WTC11 (cell line): ENCODE data around the gene C20orf141. TPM values are rescaled to one million over a fixed set of nuclear protein-coding genes. Genes with fewer than 3 reads are reported as not detected.

Source experiments
- ATAC-seq: fragments of 200-7000 bp; cut with Tn5 transposase; 2 replicates; pipeline ENCODE4 v1.10.0; 2021; ENCODE audit warnings: mild to moderate bottlenecking, moderate library complexity
- CTCF ChIA-PET: fragments of 300-600 bp; sonication (Branson Sonifier 250); formaldehyde crosslinking; loops from one replicate; lab custom pipeline; 2021; ENCODE audit warnings: antibody characterized with exemption; lab: Charles Lee
- POLR2A ChIA-PET: fragments of 350-600 bp; sonication (Branson Sonifier 250); formaldehyde crosslinking; loops from one replicate; lab custom pipeline; 2021; ENCODE audit warnings: antibody characterized with exemption; lab: Charles Lee
- DNase-seq: peaks from one replicate; pipeline ENCODE4 v3.0.0; 2021; ENCODE audit warnings: low spot score
- H3K27ac Mint-ChIP-seq: 2 replicates; pipeline ENCODE4 v1.8.0; 2021; ENCODE audit warnings: mixed read lengths
- H3K27me3 Mint-ChIP-seq: 2 replicates; pipeline ENCODE4 v1.8.0; 2021; ENCODE audit warnings: low read depth, mild to moderate bottlenecking, moderate library complexity, mixed read lengths
- H3K36me3 Mint-ChIP-seq: 2 replicates; pipeline ENCODE4 v1.8.0; 2021; ENCODE audit warnings: mixed read lengths
- H3K4me1 Mint-ChIP-seq: 2 replicates; pipeline ENCODE4 v1.8.0; 2022; ENCODE audit warnings: mixed read lengths
- H3K4me3 Mint-ChIP-seq: 2 replicates; pipeline ENCODE4 v1.8.0; 2021; ENCODE audit warnings: mild to moderate bottlenecking, moderate library complexity, mixed read lengths
- H3K9me3 Mint-ChIP-seq: 2 replicates; pipeline ENCODE4 v1.8.0; 2021; ENCODE audit warnings: mixed read lengths
- E2F5 ChIP-seq: sonication (generic); formaldehyde crosslinking; IDR thresholded peaks from 2 replicates; pipeline ENCODE4 v1.8.1; 2022; ENCODE audit warnings: mild to moderate bottlenecking, moderate library complexity, missing genetic modification reagents
- EMX1 ChIP-seq: fragments of 250-450 bp; sonication (Bioruptor Pico); IDR thresholded peaks from 2 replicates; pipeline ENCODE4 v1.8.0; 2021; ENCODE audit warnings: mild to moderate bottlenecking
- FOXJ3 ChIP-seq: sonication (generic); formaldehyde crosslinking; IDR thresholded peaks from 2 replicates; pipeline ENCODE4 v1.9.0; 2021; ENCODE audit warnings: missing genetic modification reagents, mild to moderate bottlenecking, borderline replicate concordance
- FOXP1 ChIP-seq: sonication (generic); formaldehyde crosslinking; IDR thresholded peaks from 2 replicates; pipeline ENCODE4 v1.8.0; 2022; ENCODE audit warnings: missing genetic modification reagents, mild to moderate bottlenecking, moderate library complexity, borderline replicate concordance
- GRHL2 ChIP-seq: fragments of 250-450 bp; sonication (Bioruptor Pico); IDR thresholded peaks from 2 replicates; pipeline ENCODE4 v1.8.0; 2022; ENCODE audit warnings: mild to moderate bottlenecking, moderate library complexity; ENCODE audit not compliant: insufficient replicate concordance, severe bottlenecking
- IRF2 ChIP-seq: sonication (generic); formaldehyde crosslinking; IDR thresholded peaks from 2 replicates; pipeline ENCODE4 v1.8.0; 2022; ENCODE audit warnings: low read depth, missing genetic modification reagents, borderline replicate concordance
- JUN ChIP-seq: sonication (generic); formaldehyde crosslinking; IDR thresholded peaks from 2 replicates; pipeline ENCODE4 v1.8.0; 2023; ENCODE audit warnings: mild to moderate bottlenecking, missing genetic modification reagents
- KAT7 ChIP-seq: sonication (generic); formaldehyde crosslinking; IDR thresholded peaks from 2 replicates; pipeline ENCODE4 v1.8.1; 2023; ENCODE audit warnings: missing genetic modification reagents, mild to moderate bottlenecking, borderline replicate concordance
- MLX ChIP-seq: sonication (generic); formaldehyde crosslinking; IDR thresholded peaks from 2 replicates; pipeline ENCODE4 v1.8.1; 2023; ENCODE audit warnings: mild to moderate bottlenecking, missing genetic modification reagents, moderate library complexity
- NFATC4 ChIP-seq: fragments of 250-450 bp; sonication (Bioruptor Pico); IDR thresholded peaks from 2 replicates; pipeline ENCODE4 v1.9.0; 2021; ENCODE audit warnings: mild to moderate bottlenecking
- NFYB ChIP-seq: sonication (generic); formaldehyde crosslinking; conservative IDR thresholded peaks from 2 replicates; pipeline ENCODE4 v1.8.0; 2022; ENCODE audit warnings: low read depth, missing genetic modification reagents
- PREB ChIP-seq: sonication (generic); formaldehyde crosslinking; IDR thresholded peaks from 2 replicates; pipeline ENCODE4 v1.8.1; 2022; ENCODE audit warnings: mild to moderate bottlenecking, missing genetic modification reagents, moderate library complexity, borderline replicate concordance
- SOX15 ChIP-seq: fragments of 250-450 bp; sonication (Bioruptor Pico); IDR thresholded peaks from 2 replicates; pipeline ENCODE4 v1.9.0; 2021; ENCODE audit warnings: mild to moderate bottlenecking
- TCF7 ChIP-seq: sonication (generic); formaldehyde crosslinking; IDR thresholded peaks from 2 replicates; pipeline ENCODE4 v1.8.0; 2022; ENCODE audit warnings: mild to moderate bottlenecking, low read depth, missing genetic modification reagents, moderate library complexity
- TEAD1 ChIP-seq: sonication (generic); formaldehyde crosslinking; IDR thresholded peaks from 2 replicates; pipeline ENCODE4 v1.8.0; 2022; ENCODE audit warnings: mild to moderate bottlenecking, missing genetic modification reagents
- ZBTB21 ChIP-seq: sonication (generic); formaldehyde crosslinking; IDR thresholded peaks from 2 replicates; pipeline ENCODE4 v1.8.1; 2023; ENCODE audit warnings: mild to moderate bottlenecking, missing genetic modification reagents, borderline replicate concordance
- ZNF121 ChIP-seq: sonication (generic); formaldehyde crosslinking; IDR thresholded peaks from 2 replicates; pipeline ENCODE4 v1.8.0; 2023; ENCODE audit warnings: missing genetic modification reagents
- ZNF219 ChIP-seq: sonication (generic); formaldehyde crosslinking; IDR thresholded peaks from 2 replicates; pipeline ENCODE4 v1.8.0; 2023; ENCODE audit warnings: missing genetic modification reagents, mild to moderate bottlenecking, borderline replicate concordance
- ZNF263 ChIP-seq: sonication (generic); formaldehyde crosslinking; IDR thresholded peaks from 2 replicates; pipeline ENCODE4 v1.8.1; 2022; ENCODE audit warnings: low read depth, mild to moderate bottlenecking, moderate library complexity, missing genetic modification reagents
- total RNA-seq: library from RNA; stranded (reverse); gene quantifications from 3 replicates; pipeline ENCODE4 v1.2.3, GENCODE V29; 2021
- TF ChIP-seq, protein P1 (sequence below): sonication (generic); formaldehyde crosslinking; IDR thresholded peaks from 2 replicates; pipeline ENCODE4 v1.8.1; 2022; ENCODE audit warnings: missing genetic modification reagents, borderline replicate concordance
- TF ChIP-seq, protein P2 (sequence below): sonication (generic); formaldehyde crosslinking; IDR thresholded peaks from 2 replicates; pipeline ENCODE4 v1.8.1; 2023; ENCODE audit warnings: mild to moderate bottlenecking, missing genetic modification reagents, moderate library complexity
- TF ChIP-seq, protein P3 (sequence below): fragments of 250-450 bp; sonication (Bioruptor Pico); IDR thresholded peaks from 2 replicates; pipeline ENCODE4 v1.9.0; 2021; ENCODE audit warnings: moderate library complexity, mild to moderate bottlenecking, inconsistent platforms, borderline replicate concordance
- TF ChIP-seq, protein P4 (sequence below): sonication (generic); formaldehyde crosslinking; IDR thresholded peaks from 2 replicates; pipeline ENCODE4 v1.8.0; 2022; ENCODE audit warnings: mild to moderate bottlenecking, missing genetic modification reagents
- TF ChIP-seq, protein P5 (sequence below): fragments of 200-600 bp; IDR thresholded peaks from 2 replicates; pipeline ENCODE4 v1.8.0; 2022; ENCODE audit warnings: antibody characterized with exemption

The C20orf141 gene
- total RNA-seq, 1 experiment from 2014 or later: not detected

- TF ChIP-seq ZNF263 (CRISPR knock-in tag) (no peak), TCF7 (CRISPR knock-in tag) (no peak), NFYB (CRISPR knock-in tag) (no peak), ZNF121 (CRISPR knock-in tag) (no peak), FOXP1 (CRISPR knock-in tag) (no peak), EMX1 (no peak), KAT7 (CRISPR knock-in tag) (no peak), ZBTB21 (CRISPR knock-in tag) (no peak), PREB (CRISPR knock-in tag) (no peak), GRHL2 (CRISPR knock-in tag) (no peak), SOX15 (no peak), IRF2 (CRISPR knock-in tag) (no peak), NFATC4 (CRISPR knock-in tag) (no peak), TEAD1 (CRISPR knock-in tag) (no peak), JUN (CRISPR knock-in tag) (no peak), FOXJ3 (CRISPR knock-in tag) (no peak), E2F5 (CRISPR knock-in tag) (no peak)
- TF ChIP-seq, protein P1, sequence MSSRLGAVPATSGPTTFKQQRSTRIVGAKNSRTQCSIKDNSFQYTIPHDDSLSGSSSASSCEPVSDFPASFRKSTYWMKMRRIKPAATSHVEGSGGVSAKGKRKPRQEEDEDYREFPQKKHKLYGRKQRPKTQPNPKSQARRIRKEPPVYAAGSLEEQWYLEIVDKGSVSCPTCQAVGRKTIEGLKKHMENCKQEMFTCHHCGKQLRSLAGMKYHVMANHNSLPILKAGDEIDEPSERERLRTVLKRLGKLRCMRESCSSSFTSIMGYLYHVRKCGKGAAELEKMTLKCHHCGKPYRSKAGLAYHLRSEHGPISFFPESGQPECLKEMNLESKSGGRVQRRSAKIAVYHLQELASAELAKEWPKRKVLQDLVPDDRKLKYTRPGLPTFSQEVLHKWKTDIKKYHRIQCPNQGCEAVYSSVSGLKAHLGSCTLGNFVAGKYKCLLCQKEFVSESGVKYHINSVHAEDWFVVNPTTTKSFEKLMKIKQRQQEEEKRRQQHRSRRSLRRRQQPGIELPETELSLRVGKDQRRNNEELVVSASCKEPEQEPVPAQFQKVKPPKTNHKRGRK (CRISPR knock-in tag): no peak
- TF ChIP-seq, protein P2, sequence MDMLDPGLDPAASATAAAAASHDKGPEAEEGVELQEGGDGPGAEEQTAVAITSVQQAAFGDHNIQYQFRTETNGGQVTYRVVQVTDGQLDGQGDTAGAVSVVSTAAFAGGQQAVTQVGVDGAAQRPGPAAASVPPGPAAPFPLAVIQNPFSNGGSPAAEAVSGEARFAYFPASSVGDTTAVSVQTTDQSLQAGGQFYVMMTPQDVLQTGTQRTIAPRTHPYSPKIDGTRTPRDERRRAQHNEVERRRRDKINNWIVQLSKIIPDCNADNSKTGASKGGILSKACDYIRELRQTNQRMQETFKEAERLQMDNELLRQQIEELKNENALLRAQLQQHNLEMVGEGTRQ (CRISPR knock-in tag): no peak
- TF ChIP-seq, protein P3, sequence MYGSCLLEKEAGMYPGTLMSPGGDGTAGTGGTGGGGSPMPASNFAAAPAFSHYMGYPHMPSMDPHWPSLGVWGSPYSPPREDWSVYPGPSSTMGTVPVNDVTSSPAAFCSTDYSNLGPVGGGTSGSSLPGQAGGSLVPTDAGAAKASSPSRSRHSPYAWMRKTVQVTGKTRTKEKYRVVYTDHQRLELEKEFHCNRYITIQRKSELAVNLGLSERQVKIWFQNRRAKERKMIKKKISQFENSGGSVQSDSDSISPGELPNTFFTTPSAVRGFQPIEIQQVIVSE (CRISPR knock-in tag): no peak
- TF ChIP-seq, all 79 proteins: peak for 0
- POLR2A ChIA-PET: no interaction called here
- Mint-ChIP-seq H3K27me3 (peaks cover 9% of the 10 kb centered on the region), H3K4me3 (no peak overlapping the region), H3K36me3 (peaks cover 22% of the 10 kb centered on the region), H3K27ac (no peak overlapping the region), H3K9me3 (no peaks in the 10 kb centered on the region), H3K4me1 (peaks cover 6% of the 10 kb centered on the region)
- CTCF ChIA-PET: interaction anchor here (1.0 kb wide), 1 partner anchor 105 kb away, joined by 3 read pairs; no protein-coding TSS in a partner anchor
- ATAC-seq (no peak), DNase-seq (no peak)
These were observed 20.5 kb upstream of the C20orf141 start for GRCh38 chr20:2794202-2794748.

- DNase-seq (no peak), ATAC-seq (no peak)
- Mint-ChIP-seq H3K27me3 (peaks cover 5% of the 10 kb centered on the region; the same call in 1 of the 2 replicates), H3K4me1 (peaks cover 13% of the 10 kb centered on the region), H3K27ac (no peak overlapping the region), H3K36me3 (peaks cover 22% of the 10 kb centered on the region), H3K4me3 (no peak overlapping the region), H3K9me3 (no peaks in the 10 kb centered on the region)
- TF ChIP-seq, protein P4, sequence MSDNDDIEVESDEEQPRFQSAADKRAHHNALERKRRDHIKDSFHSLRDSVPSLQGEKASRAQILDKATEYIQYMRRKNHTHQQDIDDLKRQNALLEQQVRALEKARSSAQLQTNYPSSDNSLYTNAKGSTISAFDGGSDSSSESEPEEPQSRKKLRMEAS (CRISPR knock-in tag): no peak
- TF ChIP-seq ZNF219 (CRISPR knock-in tag) (no peak), MLX (CRISPR knock-in tag) (no peak), E2F5 (CRISPR knock-in tag) (no peak)
- TF ChIP-seq, protein P5, sequence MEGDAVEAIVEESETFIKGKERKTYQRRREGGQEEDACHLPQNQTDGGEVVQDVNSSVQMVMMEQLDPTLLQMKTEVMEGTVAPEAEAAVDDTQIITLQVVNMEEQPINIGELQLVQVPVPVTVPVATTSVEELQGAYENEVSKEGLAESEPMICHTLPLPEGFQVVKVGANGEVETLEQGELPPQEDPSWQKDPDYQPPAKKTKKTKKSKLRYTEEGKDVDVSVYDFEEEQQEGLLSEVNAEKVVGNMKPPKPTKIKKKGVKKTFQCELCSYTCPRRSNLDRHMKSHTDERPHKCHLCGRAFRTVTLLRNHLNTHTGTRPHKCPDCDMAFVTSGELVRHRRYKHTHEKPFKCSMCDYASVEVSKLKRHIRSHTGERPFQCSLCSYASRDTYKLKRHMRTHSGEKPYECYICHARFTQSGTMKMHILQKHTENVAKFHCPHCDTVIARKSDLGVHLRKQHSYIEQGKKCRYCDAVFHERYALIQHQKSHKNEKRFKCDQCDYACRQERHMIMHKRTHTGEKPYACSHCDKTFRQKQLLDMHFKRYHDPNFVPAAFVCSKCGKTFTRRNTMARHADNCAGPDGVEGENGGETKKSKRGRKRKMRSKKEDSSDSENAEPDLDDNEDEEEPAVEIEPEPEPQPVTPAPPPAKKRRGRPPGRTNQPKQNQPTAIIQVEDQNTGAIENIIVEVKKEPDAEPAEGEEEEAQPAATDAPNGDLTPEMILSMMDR: no peak
- POLR2A ChIA-PET: interaction anchor here (0.5 kb wide), 1 partner anchor 130 kb away, joined by 3 read pairs; no protein-coding TSS in a partner anchor
- CTCF ChIA-PET: interaction anchor here (0.7 to 1.0 kb wide), 2 partner anchors 57 to 106 kb away, joined by 3 read pairs; no protein-coding TSS in a partner anchor
These were observed 19.8 kb upstream of the C20orf141 start for GRCh38 chr20:2794866-2795447.
